OCI-LY7 (cell line): ENCODE results near the gene TPRG1L. TPM values are rescaled to one million over a fixed set of nuclear protein-coding genes. Genes with fewer than 3 reads are reported as not detected.

Source experiments
- BruUV-seq: library from RNA; stranded (reverse); fragments of 400-500 nt; replicated peaks from 2 replicates; lab custom pipeline; 2021; lab: Mats Ljungman, UMichigan
- CTCF ChIA-PET: fragments of 300-600 bp; sonication (Branson Sonifier 250); formaldehyde crosslinking; loops from one replicate; lab custom pipeline; 2022; ENCODE audit warnings: antibody characterized with exemption; ENCODE audit not compliant: unreplicated experiment; lab: Charles Lee
- POLR2A ChIA-PET: fragments of 300-600 bp; sonication (Branson Sonifier 250); formaldehyde crosslinking; loops from one replicate; lab custom pipeline; 2022; ENCODE audit warnings: antibody characterized with exemption; lab: Charles Lee
- DNase-seq: peaks from one replicate; pipeline ENCODE4 v3.0.0-alpha.2; 2015; ENCODE audit warnings: low spot score
- H2AFZ ChIP-seq: fragments of 200-600 bp; sonication (generic), shearing (Covaris generic); 2 replicates; pipeline ENCODE4 v1.6.1; 2014; ENCODE audit warnings: mild to moderate bottlenecking, antibody characterized with exemption, low read length, moderate library complexity
- H3K27ac ChIP-seq: fragments of 200-600 bp; sonication (generic); 2 replicates; pipeline ENCODE4 v1.5.1; 2014; ENCODE audit warnings: mixed run types, low read depth, mild to moderate bottlenecking, moderate library complexity, low read length, inconsistent platforms; ENCODE audit not compliant: poor library complexity, severe bottlenecking
- H3K36me3 ChIP-seq: fragments of 200-600 bp; sonication (generic); 2 replicates; pipeline ENCODE4 v1.6.1; 2014; ENCODE audit warnings: mild to moderate bottlenecking, antibody characterized with exemption, low read length, moderate library complexity, mixed read lengths; ENCODE audit not compliant: insufficient read depth
- H3K4me1 ChIP-seq: fragments of 200-600 bp; sonication (generic); 2 replicates; pipeline ENCODE4 v1.5.1; 2014; ENCODE audit warnings: mild to moderate bottlenecking, low read length; ENCODE audit not compliant: insufficient read depth, poor library complexity, severe bottlenecking
- H3K4me2 ChIP-seq: fragments of 200-600 bp; sonication (generic); 2 replicates; pipeline ENCODE4 v1.6.1; 2014; ENCODE audit warnings: mild to moderate bottlenecking, low read length
- H3K4me3 ChIP-seq: fragments of 200-600 bp; sonication (generic); 2 replicates; pipeline ENCODE4 v1.5.1; 2014; ENCODE audit warnings: mild to moderate bottlenecking, low read depth, low read length; ENCODE audit not compliant: poor library complexity, severe bottlenecking
- H3K79me2 ChIP-seq: fragments of 200-600 bp; sonication (generic); 2 replicates; pipeline ENCODE4 v1.6.1; 2016; ENCODE audit warnings: low read depth, mild to moderate bottlenecking, low read length, moderate library complexity, mixed read lengths; ENCODE audit not compliant: insufficient read depth
- H3K9me2 ChIP-seq: fragments of 200-600 bp; sonication (generic); 2 replicates; pipeline ENCODE4 v1.6.1; 2016; ENCODE audit warnings: mild to moderate bottlenecking, low read length, mixed read lengths; ENCODE audit not compliant: insufficient read depth
- H3K9me3 ChIP-seq: fragments of 200-600 bp; sonication (generic); 2 replicates; pipeline ENCODE4 v1.6.1; 2014; ENCODE audit warnings: mild to moderate bottlenecking, mixed run types, low read length, mixed read lengths
- H4K20me1 ChIP-seq: fragments of 200-600 bp; sonication (generic); 2 replicates; pipeline ENCODE4 v1.6.1; 2014; ENCODE audit warnings: mild to moderate bottlenecking, antibody characterized with exemption, low read length, moderate library complexity, mixed read lengths; ENCODE audit not compliant: insufficient read depth
- CTCF ChIP-seq: fragments of 200-600 bp; sonication (generic); conservative IDR thresholded peaks from 2 replicates; pipeline ENCODE4 v1.5.1; 2014; ENCODE audit warnings: mild to moderate bottlenecking, antibody characterized with exemption, low read length, moderate library complexity, mixed read lengths
- EZH2phosphoT487 ChIP-seq: fragments of 200-600 bp; sonication (generic); IDR thresholded peaks from 2 replicates; pipeline ENCODE4 v1.6.1; 2018; ENCODE audit warnings: low read depth, borderline replicate concordance, mild to moderate bottlenecking, mixed run types, antibody characterized with exemption, low read length, moderate library complexity, mixed read lengths
- intact Hi-C: fragments of 100-400 bp; cut with micrococcal nuclease; formaldehyde crosslinking; loops from one replicate; pipeline ENCODE4 v1.10.0; 2022; ENCODE audit not compliant: unreplicated experiment
- total RNA-seq, 2 experiments: library from RNA; depleted of rRNA in 1 of 2; stranded (reverse); fragments of >200 nt in 1 of 2; shearing (Covaris generic) in 1 of 2; gene quantifications; 2 replicates each; pipeline ENCODE4 v1.2.3, GENCODE V29; 2014 to 2022

The TPRG1L gene
- total RNA-seq, 2 experiments from 2014 or later, result 3.1 to 6.8 TPM

- no TSS peak for BruUV-seq
- no peaks in the 10 kb centered on the region for H3K79me2 ChIP-seq
- H3K4me2 ChIP-seq, result peak overlapping the region; percentile 97
- no peak for TF ChIP-seq CTCF
- H3K4me1 ChIP-seq, result peaks cover 16% of the 10 kb centered on the region
- intact Hi-C loops, result no loop called here
- CTCF ChIA-PET, result no interaction called here
- no peaks in the 10 kb centered on the region for H3K9me2 ChIP-seq
- H4K20me1 ChIP-seq, result no peaks in the 10 kb centered on the region
- H3K9me3 ChIP-seq, result no peaks in the 10 kb centered on the region
- no peak overlapping the region for H2AFZ ChIP-seq
- peak overlapping the region; percentile 88 for H3K4me3 ChIP-seq
- peaks cover 21% of the 10 kb centered on the region for H3K36me3 ChIP-seq
- no peak for DNase-seq
- POLR2A ChIA-PET, result no interaction called here
- no peak overlapping the region for H3K27ac ChIP-seq
Observed at GRCh38 chr1:3626025-3626424, 1.2 kb downstream of the TPRG1L start.

- Histone ChIP-seq H2AFZ (no peak overlapping the region), H3K9me2 (no peaks in the 10 kb centered on the region), H3K4me1 (peaks cover 16% of the 10 kb centered on the region), H3K9me3 (no peaks in the 10 kb centered on the region), H3K36me3 (peaks cover 21% of the 10 kb centered on the region), H3K79me2 (no peaks in the 10 kb centered on the region), H3K4me2 (no peak overlapping the region), H3K4me3 (no peak overlapping the region), H4K20me1 (no peaks in the 10 kb centered on the region), H3K27ac (no peak overlapping the region)
- no TSS peak for BruUV-seq
- no peak for TF ChIP-seq CTCF
- ChIA-PET CTCF (no interaction called here), POLR2A (interaction anchor here (0.8 kb wide), 1 partner anchor 11 kb away, joined by 3 read pairs; no protein-coding TSS in a partner anchor)
- intact Hi-C loops, result no loop called here
- DNase-seq, result no peak
Observed at GRCh38 chr1:3627515-3628253, 2.9 kb downstream of the TPRG1L start.

GRCh38 chr1:3628445-3628844, 3.6 kb downstream of the TPRG1L start:
- peaks cover 24% of the 10 kb centered on the region for H3K36me3 ChIP-seq
- ChIA-PET POLR2A (interaction anchor here (0.8 kb wide), 1 partner anchor 11 kb away, joined by 3 read pairs; no protein-coding TSS in a partner anchor), CTCF (no interaction called here)
- H3K79me2 ChIP-seq, result no peaks in the 10 kb centered on the region
- no peaks in the 10 kb centered on the region for H4K20me1 ChIP-seq
- no peaks in the 10 kb centered on the region for H3K9me2 ChIP-seq
- intact Hi-C loops, result no loop called here
- no peak overlapping the region for H3K4me2 ChIP-seq
- H3K9me3 ChIP-seq, result no peaks in the 10 kb centered on the region
- no TSS peak for BruUV-seq
- no peak overlapping the region for H3K4me3 ChIP-seq
- peaks cover 14% of the 10 kb centered on the region for H3K4me1 ChIP-seq
- no peak for TF ChIP-seq EZH2phosphoT487
- no peak for TF ChIP-seq CTCF
- H3K27ac ChIP-seq, result no peak overlapping the region
- no peak overlapping the region for H2AFZ ChIP-seq
- no peak for DNase-seq
